Ecto neural progenitor cell (in vitro differentiated cells): ENCODE results near the gene FUT6.
"Not testable (repeated sequence)": the region's sequence is repeated elsewhere in the genome, so short reads cannot be mapped to it uniquely, and the experiment has no call there.

ENCODE experiments used
- DNase-seq: peaks from one replicate; pipeline ENCODE4 v3.0.0-alpha.2; 2018; ENCODE audit warnings: low spot score

The FUT6 gene, protein sequence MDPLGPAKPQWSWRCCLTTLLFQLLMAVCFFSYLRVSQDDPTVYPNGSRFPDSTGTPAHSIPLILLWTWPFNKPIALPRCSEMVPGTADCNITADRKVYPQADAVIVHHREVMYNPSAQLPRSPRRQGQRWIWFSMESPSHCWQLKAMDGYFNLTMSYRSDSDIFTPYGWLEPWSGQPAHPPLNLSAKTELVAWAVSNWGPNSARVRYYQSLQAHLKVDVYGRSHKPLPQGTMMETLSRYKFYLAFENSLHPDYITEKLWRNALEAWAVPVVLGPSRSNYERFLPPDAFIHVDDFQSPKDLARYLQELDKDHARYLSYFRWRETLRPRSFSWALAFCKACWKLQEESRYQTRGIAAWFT

DNA sequence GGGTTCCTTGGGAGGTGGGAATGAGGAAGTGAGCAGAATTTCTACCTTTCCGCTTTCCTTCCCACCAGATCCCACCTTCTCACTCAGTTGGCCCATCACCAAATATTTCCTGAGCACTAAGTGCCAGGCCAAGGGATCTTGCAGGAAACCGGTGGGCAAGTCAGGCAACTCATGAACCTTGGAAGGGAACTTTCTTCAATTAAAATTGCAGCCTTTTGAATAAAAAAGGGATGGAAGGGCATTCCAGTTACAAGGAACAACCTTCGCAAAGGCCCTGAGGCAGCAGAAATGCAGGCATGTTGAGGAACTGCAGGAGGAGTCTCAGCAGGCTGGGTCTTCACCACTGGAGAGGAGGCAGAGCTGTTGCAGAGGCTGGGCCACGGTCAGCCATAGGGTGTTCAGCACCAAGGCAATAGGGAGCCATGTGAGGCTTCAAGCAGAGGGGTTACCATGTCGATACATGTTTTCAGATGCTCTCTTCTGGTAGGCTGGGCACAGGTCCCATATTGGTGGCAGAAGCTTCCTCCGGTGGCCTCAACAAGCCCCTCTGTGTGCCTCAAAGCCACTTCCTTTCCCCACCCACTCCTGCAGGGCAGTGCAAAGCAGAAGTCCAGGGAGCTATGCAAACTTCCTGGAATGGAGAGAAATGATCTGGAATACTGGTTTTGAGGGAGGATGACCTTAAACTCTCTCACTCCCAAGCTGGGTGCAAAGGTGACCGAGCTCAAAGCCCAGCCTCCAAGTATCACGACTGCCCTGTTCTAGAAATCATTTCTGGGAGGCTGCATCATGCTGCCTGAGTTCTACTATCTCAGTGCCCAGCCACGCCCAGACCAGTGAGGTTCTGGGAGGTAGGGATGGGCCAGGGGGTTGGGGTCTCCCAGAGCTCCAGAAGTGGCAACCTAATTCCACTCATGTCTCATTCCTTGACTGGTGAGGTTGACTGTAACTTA, at the start of gene FUT6:
TSS of gene FUT6 (minus strand) at position 638 of the 953 bp plus-strand sequence. CDS start 7,135 bp downstream, outside the sequence.
- no peak for DNase-seq

DNA sequence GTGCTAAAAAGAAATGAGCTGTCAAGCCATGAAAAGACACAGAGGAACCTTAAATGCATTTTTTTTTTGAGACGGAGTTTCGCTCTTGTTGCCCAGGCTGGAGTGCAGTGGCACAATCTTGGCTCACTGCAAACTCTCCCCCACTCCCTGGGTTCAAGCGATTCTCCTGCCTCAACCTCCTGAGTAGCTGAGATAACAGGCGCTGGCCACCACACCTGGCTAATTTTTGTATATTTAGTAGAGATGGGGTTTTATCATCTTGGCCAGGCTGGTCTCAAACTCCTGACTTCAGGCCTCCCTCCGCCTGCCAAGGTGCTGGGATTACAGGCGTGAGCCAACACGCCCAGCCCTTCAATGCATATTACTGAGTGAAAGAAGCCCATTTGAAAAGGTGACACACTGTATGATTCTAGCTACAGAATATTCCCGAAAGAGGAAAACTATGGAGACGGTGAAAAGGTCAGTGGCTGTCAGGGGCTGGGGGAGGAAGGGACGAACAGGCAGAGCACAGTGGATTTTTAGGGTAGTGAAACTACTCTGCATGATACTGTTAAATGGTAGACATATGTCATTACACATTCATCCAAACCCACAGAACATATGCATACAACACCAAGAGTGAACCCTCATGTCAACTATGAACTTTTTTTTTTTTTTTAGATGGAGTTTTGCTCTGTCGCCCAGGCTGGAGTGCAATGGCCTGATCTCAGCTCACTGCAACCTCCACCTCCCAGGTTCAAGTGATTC, 44.7 kb upstream of the FUT6 start:
- not testable (repeated sequence) for DNase-seq

DNA sequence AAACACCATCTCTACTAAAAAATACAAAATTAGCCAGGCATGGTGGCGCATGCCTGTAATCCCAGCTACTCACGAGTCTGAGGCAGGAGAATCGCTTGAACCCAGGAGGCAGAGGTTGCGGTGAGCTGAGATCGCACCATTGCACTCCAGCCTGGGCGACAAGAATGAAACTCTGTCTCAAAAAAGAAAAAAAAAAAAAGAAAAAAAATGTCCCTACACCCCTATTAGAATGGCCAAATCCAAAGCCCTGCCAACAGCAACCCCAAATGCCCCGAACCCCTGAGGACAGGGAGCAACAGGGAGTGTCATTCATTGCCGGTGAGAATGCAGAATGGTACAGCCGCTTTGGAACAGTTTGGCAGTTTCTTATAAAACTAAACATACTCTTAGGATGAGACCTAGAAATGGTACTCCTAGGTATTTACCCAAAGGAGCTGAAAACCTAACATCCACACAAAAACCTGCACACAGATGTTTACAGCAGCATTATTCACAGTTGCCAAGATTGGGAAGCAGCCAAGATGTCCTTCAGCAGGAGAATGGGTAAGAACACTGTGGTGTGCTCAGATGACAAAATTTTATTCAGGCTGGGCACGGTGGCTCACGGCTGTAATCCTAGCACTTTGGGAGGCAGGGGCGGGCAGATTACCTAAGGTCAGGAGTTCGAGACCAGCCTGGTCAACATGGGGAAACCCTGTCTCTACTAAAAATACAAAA, 43.8 kb upstream of the FUT6 start:
- DNase-seq = not testable (repeated sequence)

DNA sequence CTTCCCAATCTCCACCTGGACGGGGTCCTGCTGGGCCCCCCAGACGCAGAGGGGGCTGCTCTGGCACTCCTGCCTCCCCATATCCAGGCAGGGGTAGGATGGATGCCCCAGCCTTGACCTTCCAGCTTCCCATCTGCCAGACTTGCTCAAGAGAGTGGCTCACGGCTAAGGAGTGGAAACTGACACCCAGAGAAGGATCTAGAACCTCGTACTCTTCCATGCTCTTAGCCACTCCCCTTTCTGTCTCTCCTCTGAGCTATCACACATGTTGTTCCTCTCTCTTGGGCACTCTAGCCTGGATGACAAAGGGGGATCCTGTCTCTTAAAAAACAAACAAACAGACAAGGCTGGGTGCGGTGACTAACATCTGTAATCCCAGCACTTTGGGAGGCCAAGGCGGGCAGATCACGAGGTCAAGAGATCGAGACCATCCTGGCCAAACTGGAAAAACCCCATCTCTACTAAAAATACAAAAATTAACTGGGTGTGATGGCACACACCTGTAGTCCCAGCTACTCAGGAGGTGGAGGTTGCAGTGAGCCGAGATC, 43.0 kb upstream of the FUT6 start:
- no peak for DNase-seq

DNA sequence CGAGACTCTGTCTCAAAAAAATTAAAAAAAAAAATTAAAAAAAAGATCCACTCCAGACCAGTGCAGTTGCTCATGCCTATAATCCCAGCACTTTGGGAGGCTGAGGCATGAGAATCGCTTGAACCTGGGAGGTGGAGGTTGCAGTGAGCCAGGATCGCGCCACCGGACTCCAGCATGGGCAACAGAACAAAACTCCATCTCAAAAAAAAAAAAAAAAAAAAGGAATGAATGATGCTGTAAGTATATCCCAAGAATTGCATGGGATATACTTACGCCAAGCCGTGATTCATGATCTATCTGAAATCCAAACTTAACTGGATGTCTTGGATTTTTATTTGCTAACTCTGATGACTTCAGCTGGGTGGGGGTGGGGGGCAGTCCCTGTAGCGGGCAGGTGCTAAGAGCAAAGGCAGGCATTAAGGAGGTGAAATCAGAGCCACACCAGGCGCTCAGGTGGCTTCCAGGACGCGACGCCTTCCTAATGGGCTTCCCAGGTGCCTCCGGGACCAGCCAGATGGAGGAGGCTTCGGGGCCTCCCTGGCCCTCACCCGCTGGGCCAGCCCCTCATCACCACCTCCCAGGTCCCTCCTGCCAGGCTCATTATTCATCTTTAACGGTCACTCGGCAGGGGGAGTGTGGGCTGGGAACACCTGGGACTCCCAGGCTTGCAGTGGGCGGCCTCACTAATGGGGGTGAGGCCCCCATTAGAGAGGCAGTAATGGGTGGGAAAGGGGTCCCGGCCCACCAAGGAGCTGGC, 42.2 kb upstream of the FUT6 start:
- no peak for DNase-seq

DNA sequence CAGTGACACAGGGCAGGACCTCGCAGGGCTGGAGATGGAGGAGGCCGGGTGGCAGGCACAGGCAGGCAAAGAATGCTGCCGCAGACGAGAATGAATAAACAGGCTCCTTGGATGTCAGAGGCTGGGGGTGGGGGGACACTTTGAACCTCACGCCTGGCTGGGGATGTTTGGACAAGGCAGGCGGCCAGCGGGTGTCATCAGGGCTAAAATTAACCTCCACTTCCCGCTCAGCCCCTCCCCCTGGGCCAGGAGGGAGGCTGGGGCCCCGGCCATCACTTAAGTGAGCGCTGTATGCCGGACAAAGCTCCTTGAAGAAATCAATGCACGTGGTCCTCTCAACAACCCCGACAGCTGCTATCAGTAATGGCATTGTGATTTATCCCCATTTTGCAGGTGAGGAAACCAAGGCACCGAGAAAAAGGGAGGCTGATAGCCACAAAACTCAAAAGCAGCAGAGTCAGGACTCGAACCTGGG, 41.1 kb upstream of the FUT6 start:
- peak; percentile 42 for DNase-seq

DNA sequence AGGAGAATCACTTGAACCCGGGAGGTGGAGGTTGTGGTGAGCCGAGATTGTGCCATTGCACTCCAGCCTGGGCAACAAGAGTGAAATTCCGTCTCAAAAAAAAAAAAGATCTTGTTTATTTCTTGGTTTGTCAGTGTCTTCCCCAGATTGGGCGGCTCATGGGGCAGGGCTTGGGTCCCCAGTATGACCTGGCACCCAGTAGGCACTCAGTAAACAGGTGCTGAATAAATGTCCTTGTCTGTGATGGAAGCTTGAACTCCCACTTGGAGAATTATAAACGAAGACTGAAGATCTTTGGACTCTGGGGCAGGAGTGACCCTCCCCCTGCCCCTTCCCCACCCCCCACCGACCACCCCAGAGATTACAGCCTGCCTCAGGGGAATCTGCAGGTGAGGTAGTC, 40.7 kb upstream of the FUT6 start:
- DNase-seq = no peak

DNA sequence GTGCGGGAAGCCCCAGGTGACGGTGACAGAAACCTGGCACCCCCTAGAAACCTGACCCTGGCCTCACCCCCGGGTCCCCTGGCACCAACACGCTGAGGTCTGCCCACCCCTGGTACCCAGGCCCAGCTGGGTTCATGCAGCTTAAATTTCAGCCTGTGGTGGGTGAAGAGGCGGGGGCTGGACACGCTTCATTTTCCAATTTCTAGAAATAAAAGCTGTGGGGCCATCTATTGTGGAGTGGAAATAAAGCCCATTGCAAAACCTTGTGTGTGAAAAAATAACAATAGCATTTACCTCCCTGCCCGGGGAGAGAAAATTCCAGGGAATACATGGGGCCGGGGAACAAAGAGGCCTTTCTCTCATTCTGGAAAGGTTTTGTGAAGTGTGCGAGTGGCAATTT, 38.4 kb upstream of the FUT6 start:
- DNase-seq = peak; percentile 46

DNA sequence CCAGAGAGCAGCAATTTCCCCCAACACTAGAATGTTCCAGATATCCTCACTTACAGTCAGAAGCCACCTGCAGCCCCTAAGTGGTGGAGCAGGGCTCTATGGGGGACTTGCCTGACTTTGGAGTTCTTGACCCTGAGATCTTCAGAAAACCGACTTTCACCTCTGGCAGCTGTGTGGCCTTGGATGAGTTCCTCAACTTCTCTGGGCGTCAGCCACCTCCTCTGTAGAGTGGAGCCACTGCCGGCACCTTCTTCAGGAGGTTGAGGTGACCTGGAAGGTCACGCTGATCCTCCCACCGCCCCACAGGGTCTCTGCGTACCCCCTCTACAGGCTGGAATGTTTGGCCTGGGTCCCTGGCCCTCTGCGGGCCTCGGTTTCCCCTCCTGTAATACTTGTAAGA, 37.9 kb upstream of the FUT6 start:
- DNase-seq = peak; percentile 39

DNA sequence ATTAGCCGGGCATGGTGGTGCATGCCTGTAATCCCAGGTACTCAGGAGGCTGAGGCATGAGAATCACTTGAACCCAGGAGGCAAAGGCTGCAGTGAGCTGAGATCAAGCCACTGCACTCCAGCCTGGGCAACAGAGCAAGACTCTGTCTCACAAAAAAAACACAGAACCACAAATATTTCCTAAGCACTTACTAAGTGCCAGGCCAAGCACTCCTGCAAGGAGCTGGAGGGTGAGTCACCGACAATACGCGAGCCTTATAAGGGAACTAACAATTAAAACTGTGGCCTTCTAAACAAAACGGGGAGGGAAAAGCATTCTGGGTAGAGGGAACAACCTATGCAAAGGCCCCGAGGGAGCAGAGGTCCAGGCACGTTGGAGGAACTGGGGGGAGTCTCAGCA, 35.0 kb upstream of the FUT6 start:
- not testable (repeated sequence) for DNase-seq

DNA sequence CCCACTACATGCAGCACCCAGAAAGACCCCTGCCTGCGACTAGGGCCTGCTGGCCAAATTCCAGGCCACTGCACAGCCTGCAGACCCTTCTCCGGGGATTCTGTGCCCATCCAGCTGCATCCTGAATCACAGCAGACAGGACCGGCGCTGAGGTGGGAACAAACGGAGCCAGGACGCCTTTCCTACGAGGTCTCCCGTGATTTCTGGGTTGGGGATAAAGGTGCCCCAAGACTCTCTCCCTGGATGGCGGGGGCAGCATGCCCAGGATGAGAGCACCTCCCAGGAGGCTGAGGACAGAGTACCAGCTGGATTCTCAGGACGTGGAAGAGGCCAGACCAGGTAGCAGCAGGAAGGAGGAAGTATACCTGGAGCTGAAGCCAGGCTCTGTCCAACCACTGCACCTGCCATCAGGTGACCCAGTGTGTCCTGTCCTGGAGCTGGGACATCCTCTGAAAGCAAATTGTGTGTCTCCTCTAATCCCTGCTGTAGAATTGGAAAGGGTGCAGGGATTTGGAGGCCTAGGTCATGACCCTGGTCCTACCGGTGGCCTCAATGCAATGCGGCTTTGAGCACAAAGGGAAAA, 34.2 kb upstream of the FUT6 start:
- DNase-seq = no peak

DNA sequence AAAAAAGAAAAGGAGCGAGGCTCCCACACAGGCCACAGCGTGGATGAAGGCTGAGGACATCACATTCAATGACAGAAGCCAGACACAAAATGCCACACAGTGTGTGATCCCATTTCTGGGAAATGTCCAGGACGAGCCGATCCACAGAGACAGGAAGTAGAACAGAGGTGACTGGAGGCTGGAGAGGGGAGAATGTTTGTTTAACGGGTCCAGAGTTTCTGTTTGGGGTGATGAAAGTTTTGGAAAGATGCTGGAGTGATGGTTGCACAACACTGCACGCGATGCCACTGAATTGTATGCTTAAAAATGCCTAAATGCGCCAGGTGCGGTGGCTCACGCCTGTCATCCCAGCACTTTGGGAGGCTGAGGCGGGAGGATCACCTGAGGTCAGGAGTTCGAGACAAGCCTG, 31.5 kb upstream of the FUT6 start:
- DNase-seq = no peak

DNA sequence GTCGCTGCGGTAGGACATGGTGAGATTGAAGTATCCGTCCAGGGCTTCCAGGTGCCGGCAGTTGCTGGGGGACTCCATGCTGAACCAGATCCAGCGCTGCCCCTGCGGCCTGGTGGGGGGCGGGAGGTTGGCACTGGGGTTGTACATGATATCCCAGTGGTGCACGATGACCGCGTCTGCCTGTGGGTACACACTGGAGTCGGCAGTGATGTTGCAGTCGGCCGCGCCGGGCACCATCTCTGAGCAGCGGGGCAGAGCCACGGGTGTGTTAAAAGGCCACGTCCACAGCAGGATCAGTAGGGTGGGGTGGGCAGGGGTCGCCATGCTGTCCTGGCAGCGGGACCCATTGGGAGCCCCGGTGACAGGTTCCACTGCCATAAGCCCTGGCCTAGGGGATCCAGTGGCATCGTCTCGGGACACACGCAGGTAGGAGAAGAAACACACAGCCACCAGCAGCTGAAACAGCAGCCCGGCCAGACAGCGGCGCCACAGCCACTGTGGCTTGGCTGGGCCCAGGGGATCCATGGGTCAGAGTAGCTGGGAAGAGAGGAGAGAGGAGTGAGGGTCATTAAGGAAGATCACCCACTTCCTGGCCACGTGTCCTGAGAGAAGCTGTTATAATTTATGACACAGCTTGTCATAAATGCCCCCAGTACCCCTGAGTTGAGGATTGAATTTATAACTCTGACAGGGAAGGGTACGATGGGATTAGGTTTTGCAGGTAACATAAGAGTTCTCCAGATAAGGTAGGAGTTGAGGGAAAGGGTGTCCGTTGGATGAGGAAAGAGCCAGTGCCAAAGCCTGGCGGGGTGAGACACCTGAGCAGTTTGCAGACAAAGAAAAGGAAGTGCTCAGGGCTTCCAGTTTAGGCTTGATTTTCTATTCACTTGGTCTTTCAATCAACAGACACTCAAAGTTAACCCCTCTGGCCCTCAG, 28.0 kb upstream of the FUT6 start:
- DNase-seq = no peak

DNA sequence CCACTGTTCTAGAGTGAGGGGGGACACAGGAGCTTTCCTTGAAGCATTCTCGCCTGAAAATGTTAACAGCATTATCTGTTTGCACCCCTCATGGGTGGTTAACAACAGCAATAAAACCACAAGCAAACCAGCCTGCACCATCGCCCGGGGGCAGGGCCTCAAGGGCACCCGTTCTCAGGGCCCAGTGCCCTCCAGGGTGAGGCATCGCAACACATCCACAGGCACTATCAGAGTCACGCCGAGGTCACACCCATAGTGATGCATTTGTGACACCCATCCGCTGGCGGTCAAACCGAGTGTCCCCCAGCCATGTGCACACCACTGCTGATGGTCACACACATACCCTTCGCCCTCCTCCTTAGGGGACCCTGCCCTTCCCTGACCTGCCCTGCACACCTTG, 26.3 kb upstream of the FUT6 start:
- DNase-seq = peak; percentile 37

DNA sequence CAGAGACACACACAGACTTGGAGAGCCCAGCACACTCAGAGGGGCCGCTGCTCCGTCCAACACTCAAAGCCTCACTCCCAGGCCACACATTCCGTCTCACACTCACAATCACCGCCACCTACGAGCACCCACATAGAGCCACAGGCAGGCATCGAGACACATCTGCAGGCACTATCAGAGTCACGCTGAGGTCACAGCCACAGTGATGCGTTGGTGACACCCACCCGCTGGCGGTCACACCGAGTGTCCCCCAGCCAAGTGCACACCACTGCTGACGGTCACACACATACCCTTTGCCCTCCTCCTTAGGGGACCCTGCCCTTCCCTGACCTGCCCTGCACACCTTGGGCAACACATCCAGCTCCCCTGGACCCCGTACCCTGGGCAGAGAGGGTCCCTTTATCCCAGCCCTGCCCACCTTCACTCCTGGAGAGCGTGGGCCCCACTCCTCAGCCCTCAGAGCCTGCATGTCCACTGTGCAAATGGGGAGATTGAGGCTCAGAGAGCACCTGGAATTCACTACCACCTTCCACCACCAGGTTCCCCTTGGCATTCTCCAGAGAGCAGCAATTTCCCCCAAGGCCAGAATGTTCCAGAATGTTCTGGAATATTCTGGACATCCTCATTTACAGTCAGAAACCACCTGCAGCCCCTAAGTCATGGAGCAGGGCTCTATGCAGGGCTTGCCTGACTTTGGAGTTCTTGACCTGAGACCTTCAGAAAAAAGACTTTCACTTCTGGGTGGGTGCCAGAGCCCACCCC, 25.4 kb upstream of the FUT6 start:
- DNase-seq = peak; percentile 37

DNA sequence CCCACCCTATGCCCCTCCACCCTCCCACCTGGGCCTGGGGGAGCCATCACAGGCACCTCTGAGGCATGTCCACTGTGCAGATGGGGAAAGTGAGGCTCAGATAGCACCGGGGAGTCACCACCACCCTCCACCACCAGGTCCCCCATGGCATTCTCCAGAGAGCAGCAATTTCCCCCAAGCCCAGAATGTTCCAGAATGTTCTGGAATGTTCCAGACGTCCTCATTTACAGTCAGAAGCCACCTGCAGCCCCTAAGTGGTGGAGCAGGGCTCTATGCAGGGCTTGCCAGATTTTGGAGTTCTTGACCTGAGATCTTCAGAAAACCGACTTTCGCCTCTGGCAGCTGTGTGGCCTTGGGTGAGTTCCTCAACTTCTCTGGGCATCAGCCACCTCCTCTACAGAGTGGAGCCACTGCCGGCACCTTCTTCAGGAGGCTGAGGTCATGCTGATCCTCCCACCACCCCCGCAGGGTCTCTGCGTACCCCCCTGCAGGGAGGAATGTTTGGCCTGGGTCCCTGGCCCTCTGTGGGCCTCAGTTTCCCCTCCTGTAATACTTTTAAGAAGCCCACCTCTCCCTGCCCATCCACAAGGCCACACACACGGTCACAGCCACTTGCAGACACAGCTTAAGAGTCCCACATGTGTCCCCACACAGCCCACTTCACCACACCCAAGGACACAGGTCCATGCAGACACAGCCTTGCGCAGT, 24.7 kb upstream of the FUT6 start:
- no peak for DNase-seq

DNA sequence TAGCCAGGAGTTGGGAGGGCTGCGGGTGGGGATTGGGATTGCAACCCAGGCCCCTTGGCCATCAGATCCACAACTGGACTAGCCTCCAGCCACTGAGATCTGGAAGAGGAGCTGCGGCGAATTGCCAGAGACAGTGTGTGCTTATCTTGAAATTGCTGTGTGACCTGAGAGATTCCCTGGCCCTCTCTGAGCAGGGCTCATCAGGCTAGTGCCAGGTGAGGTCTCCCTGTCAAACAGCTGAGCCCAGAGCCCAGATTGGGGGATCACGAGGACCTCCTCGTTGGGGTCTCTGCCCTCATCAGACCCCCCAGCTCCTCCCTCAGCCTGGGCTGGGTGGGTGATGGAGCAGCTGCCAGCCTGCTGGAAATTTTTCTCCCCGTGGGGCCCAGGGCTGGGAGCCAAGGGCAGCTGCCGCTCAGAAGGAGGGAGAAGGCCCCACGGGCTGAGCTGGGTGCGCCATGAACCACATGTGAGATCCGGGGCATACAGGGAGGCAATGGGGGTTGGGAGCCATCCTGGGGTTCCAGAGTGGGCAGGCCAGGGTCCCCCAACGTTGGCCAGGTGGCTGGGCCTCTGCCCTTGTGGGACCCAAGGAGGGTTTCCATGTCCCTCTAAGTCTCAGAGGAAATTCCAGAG, 23.6 kb upstream of the FUT6 start:
- DNase-seq = no peak
